ELF-1 (cell line): Measurements from ENCODE around the gene NTM.
"Not testable (repeated sequence)": the region's sequence is repeated elsewhere in the genome, so short reads cannot be mapped to it uniquely, and the experiment has no call there.

Source experiments
- DNase-seq: peaks from one replicate; pipeline ENCODE4 v3.0.0-alpha.2; 2016; ENCODE audit warnings: low read depth, low spot score

NTM gene

DNA sequence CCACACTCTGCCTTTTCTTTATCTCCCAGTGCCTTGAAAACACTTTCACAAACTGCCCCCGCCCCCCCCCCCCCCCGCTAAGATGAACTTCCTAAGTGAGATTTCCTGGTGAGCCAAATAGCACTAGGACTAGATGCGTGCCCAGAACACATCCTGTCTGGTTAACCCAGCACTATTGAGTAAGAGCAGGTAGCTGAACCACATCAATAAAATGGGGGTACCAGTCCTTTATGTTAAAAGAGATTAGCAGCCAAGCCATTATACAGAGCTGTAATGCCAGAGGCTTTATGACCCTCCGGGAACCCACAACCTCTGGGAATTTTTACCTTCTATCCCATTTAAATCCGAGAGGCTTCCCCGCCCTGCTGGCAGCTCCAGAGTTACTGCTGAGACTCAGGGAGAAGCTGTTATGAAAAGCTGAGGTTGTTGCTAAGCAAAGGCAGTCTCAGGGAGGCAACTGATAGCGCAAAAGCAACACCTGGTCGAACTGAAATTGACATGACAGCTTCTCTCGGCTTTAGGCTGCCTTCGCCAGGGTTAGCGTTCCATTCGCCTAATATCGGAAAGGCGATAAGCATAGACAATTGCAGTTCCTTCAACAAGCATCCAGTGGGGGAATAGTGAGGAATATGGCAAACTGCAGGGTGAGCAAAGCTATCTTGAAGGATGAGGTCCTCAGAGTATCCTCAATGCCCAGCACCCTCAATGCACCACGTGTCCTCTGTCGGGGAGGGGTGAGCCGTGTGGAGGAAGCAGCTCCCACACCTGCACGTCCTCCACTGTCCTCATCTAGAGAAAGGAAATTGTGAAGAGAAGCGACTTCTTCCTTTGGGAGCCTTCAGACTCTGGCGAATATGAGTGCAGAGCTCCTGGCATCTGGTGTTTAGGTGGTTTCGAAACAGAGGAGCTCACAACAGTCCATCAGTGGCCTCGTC lies 977.0 kb downstream of the NTM start:
- no peak for DNase-seq

DNA sequence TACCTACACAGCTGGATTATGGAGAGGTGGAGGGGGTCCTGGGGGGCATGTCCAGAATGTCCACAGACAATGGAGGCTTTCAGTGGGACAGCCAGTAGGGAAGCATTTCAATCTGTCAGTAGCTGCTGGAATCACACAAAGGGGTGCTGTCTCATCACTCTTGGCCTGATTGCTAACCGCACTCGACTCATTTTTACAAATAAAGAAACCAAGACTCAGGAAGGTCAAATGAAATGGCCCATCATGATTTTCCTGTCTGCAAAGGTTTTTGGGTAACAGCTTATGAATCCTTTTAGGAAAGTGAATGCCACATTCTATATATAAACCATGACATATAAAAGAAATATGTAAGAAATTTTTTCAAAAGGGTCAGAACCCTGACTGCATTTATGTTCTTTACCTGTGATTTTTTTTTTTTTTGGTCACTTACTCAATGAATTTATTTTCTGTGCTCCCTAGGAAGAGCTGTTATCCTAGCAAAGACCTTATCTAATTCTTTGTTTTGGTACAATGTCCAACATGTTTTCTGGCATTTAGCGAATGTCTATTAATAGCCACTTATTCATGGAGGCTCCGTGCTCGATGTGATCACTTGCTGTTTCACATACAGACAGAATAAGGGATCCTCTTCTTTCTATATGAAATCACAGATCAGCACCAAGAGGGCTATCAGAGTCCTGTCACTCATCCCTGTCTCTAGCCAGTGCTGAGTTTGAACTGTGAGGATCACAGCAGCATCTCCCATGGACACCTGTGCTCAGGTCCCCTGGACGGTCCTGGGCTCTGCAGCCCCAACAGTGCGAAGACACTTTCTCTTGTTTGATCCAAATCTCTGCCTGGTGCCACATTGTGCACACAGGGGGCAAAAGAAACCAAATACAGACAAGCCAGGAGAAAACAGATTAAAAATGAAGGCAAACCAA lies 979.7 kb downstream of the NTM start:
- no peak for DNase-seq

DNA sequence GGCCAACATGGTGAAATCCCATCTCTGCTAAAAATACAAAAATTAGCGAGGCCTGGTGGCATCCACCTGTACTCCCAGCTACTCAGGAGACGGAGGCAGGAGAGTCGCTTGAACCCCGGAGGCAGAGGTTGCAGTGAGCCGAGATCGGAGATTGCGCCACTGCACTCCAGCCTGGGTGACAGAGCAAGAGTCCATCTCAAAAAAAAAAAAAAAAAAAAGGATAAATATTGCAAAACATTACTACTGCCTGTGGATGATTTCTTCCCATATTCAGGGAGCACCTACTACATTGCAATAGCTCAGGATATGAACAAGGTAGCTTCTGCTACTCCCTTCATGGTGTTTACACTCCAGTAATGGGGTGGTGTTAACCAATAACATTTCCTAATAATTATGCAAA lies 980.6 kb downstream of the NTM start:
- no peak for DNase-seq

DNA sequence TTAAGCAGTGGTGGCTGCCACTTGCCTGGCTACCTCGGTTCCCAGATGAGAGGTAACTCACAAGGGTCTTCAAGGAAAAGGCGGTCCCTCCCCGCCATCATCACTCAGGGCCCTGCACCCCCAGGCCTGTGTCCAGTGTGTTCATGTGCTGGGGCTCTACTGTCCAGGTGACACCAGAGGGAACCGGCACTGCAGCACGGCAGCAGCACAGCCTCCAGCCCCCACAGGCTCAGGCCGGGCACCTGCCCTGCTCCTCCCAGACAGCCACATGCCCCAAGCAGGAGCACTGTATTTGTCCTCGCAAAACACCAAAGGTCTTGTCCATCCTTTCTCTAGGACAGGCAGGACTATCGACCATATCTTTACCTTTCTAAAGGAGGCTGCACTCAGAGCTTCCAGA lies 982.1 kb downstream of the NTM start:
- no peak for DNase-seq

DNA sequence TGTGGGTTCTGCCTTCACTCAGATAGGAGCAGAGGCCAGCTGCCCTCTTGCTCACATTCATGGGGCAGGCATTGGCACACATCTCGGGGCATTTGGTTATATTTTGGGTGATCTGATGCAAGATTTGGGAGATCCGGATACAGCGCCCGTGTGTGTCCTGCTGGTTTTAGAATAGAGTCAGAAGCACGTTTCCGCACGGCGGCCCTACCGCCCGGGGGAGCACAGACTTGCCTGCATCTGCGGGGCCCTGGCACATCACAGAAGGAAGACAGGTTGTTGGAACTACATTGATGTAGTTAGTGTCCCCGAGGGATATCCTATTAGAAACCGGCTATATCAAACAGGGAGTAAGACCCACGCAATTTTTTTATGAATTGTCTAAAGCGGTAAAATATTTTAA lies 982.8 kb downstream of the NTM start:
- no peak for DNase-seq

DNA sequence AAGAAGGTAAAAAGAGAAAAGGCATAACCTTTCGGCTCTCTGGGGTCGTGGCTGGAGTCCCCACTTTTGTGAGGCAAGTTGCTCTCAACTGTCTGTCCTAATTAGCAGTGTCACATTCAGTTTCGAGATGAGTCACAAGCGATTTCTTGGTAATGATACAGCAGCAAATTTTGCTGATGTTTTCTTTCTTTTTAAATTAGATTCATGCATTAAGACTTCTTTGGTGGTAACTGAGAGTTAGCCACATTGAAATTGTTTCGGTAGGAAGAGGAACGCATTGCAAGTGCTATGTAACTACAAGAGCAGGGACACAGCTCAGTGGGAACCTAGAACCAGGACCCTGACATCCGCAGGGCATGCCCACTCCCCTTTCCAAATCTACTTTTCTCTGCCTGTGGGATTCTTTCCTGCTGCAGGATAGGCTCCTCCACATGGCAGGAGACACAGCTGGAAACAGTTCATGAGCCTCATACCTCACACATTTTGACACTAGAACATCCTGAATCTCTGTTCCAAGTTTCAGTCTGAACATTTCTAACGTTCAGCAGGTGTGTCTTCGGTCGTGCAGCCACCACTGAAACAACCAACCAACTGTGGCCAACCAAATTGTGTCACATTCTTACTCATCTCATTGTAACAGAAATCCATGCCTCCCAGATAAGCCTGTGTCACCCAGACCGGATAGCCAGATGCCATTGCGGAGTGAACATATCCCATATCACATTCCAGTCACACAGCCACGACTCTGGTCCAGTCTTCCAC lies 987.6 kb downstream of the NTM start:
- DNase-seq = no peak

DNA sequence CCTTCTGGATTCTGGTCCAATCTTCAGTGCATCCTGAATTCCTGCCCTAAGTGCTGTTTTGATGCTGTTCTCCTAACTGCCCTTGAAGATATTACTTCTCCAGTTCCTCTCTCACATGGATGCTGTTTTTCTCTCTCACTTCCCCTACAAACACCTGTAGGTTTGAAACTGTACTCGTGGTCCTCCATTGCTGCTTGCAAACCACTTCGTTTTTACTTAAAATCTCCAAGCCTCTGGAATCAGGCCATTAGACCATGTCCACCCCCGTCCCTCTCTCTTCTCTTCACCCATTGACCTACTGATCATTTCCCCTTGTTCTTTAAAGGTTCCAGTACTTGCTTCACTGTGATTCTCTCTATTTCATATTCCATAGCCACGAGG lies 988.1 kb downstream of the NTM start:
- DNase-seq = no peak

DNA sequence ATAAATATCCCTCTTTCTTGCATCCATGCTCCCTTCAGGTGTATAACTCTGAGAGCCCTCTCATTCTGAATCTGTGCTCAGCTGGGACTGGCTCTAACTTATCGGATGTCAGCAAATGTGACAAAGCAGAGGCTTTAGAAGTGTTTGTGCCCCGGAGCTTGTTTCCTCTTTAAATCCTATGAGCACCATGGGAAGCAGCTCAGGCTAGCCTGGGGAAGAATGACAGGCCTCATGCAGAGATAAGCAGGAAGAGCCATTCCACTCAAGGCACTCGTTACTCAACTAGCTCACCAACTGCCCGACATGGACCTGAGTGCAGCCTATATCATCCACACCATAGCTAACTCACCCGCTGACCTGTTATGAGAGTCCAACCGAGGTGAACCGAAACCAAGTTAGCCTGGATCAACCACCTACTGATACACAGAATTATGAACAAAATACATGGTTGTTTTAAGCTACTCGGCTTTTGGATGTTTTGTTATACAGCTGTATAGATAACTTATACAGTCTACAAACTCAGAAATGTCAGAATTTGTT lies 990.7 kb downstream of the NTM start:
- peak; percentile 87 for DNase-seq

DNA sequence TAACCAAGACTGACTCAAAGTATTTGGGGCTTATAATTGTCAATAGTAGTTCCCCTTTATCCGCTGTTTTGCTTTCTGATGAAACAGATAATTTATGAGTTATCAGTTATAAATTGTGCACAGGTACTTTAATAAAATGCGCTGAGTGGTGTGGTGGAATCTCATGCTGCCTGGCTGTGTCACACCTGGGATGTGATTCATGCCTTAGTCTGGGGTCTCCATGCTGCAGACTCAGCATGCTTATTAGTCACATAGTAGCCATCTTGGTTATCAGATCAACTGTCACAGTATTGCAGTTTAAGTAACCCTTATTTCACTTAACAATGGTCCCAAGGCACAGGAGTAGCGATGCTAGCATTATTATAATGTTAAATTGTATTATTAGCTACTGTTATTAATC lies 995.2 kb downstream of the NTM start:
- DNase-seq = no peak

DNA sequence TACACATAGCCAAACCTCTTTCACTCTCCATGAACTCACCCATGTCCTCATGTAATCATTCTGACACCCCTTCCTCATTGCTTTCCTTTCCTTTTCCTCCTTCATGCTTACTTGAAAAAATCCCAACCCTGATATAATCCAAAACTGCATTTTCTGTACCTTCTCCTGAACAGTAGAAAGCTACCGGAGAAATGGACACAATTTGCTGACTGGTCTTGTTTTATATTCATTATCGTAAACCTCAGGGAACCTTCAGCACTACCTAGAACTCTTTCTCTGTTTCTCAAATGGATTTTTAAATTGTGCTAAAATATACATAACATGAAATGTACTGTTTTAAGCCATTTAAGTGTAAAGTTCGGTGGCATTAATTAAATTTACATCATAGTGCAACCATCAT lies 996.9 kb downstream of the NTM start:
- no peak for DNase-seq

DNA sequence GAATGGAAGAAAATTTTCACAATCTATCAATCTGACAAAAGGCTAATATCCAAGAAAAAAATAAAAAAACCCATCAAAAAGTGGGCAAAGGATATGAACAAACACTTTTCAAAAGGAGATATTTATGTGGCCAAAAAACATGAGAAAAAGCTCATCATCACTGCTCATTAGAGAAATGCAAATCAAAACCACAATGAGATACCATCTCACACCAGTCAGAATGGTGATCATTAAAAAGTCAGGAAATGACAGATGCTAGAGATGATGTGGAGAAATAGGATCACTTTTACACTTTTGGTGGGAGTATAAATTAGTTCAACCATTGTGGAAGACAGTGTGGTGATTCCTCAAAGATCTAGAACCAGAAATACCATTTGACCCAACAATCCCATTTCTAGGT lies 999.7 kb downstream of the NTM start:
- not testable (repeated sequence) for DNase-seq

DNA sequence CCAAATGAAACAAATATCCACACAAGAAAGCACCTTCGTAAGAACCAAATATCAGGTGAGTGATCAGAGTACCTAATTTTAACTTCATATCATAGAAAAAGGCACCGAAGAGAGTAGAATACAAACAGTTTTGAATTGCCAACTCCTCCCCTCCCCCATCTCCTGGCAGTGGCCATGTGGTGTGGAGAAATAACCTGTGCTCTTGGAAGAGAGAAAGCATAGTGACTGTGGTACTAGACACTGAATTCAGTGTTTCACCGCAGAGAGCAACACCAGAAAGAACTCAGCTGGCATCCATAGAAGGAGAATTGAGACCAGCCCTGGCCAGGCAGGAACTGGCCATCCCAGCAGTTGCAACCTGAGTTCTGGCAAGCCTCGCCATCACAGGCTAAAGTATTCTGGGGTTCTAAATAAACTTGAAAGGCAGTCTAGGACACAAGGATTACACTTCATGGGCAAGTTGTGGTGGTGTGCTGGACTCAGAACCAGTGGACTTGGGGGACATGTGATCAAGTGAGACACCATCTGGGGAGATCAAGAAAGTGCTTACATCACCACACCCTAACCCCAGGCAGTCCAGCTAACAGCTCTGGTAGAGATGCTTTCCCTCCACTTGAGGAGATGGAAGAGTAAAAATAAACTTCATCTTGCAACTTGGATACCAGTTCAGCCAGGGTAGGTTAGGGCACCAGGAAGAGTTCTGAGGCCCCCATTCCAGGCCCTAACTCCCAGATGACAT lies 1003.2 kb downstream of the NTM start:
- DNase-seq = no peak

DNA sequence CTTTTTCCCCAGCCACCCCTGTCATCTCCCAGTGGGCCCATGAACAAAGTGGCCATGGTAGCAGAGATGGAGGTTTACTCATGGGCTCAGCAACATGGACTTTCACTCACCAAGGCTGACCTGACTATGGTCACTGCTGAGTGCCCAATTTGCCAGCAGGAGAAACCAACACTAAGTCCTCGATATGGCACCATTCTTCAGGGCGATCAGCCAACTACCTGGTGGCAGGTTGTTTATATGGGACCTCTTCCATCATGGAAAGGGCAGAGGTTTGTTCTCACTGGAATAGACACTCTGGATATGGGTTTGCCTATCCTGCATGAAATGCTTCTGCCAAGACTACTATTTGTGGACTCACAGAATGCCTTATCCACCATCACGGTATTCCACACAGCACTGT lies 1009.1 kb downstream of the NTM start:
- no peak for DNase-seq
